Measurements from ENCODE around the gene NPAS3. TPM values are rescaled to one million over a fixed set of nuclear protein-coding genes. Genes with fewer than 3 reads are reported as not detected.

NPAS3 gene
- total and polyA plus RNA-seq, 2 donors (not counting 3 experiments of a cell fraction or from before 2014, with no cell fraction given): 0.10 to 0.13 TPM

DNA sequence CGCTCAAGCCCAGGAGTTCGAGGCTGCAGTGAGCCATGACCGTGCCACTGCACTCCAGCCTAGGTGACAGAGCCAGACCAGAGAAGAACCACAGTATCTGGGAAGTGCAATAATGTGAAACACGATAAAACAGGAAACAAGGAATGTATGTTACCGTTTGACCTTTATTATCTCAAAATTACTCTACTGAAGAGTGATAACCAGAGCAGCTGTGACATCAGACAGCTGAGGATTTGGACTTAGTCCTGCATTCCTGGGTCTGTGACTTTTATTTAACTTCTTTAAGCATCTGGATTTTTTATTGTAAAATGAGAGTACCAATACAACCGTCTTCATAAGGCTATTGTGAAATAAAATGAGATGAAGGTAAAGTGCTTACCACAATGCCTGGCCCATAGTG, 806.5 kb downstream of the NPAS3 start:
- CTCF ChIA-PET: no interaction called here
- no peak overlapping the region for H3K4me2 ChIP-seq (ENCODE audit: insufficient read depth, low read length)
- no peaks in the 10 kb centered on the region for H3K79me2 ChIP-seq (ENCODE audit: control insufficient read depth, insufficient read depth, low read length)
- DNase-seq (ENCODE audit: low read depth, low spot score): no peak
- no peaks in the 10 kb centered on the region for H3K27me3 ChIP-seq (ENCODE audit: control insufficient read depth in 2 of 2, insufficient read depth in 2 of 2, low read length in 2 of 2)
- intact Hi-C loops (cut with micrococcal nuclease) (no loop called here), dilution Hi-C loops (cut with MboI; ENCODE audit: extremely low pct_ligation_motif_present, low sequenced_read_pairs) (no loop called here)
- no peaks in the 10 kb centered on the region for H3K9me1 ChIP-seq (replicated peaks; ENCODE audit: control insufficient read depth, extremely low read depth, insufficient read depth, low read length)
- H2AFZ ChIP-seq (ENCODE audit: low read depth, low read length): no peak overlapping the region
- no peaks in the 10 kb centered on the region for H4K20me1 ChIP-seq (replicated peaks; ENCODE audit: control insufficient read depth, extremely low read depth, insufficient read depth, low read length)
- no peak for FAIRE-seq
- BruUV-seq (replicated peaks): no TSS peak
- H3K27ac ChIP-seq (ENCODE audit: insufficient read depth, low read depth, low read length): no peak overlapping the region
- no peaks in the 10 kb centered on the region for H3K9me3 ChIP-seq (replicated peaks; ENCODE audit: control insufficient read depth, insufficient read depth, low read length)
- TF ChIP-seq, protein P1, sequence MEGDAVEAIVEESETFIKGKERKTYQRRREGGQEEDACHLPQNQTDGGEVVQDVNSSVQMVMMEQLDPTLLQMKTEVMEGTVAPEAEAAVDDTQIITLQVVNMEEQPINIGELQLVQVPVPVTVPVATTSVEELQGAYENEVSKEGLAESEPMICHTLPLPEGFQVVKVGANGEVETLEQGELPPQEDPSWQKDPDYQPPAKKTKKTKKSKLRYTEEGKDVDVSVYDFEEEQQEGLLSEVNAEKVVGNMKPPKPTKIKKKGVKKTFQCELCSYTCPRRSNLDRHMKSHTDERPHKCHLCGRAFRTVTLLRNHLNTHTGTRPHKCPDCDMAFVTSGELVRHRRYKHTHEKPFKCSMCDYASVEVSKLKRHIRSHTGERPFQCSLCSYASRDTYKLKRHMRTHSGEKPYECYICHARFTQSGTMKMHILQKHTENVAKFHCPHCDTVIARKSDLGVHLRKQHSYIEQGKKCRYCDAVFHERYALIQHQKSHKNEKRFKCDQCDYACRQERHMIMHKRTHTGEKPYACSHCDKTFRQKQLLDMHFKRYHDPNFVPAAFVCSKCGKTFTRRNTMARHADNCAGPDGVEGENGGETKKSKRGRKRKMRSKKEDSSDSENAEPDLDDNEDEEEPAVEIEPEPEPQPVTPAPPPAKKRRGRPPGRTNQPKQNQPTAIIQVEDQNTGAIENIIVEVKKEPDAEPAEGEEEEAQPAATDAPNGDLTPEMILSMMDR (IDR thresholded peaks at IDR 0.05; ENCODE audit: extremely low read depth in 1 of 2, insufficient read depth in 1 of 2, low read depth in 1 of 2, low read length in 2 of 2): no peak
- H3K36me3 ChIP-seq (ENCODE audit: control insufficient read depth in 2 of 2, extremely low read depth in 1 of 2, insufficient read depth in 2 of 2, low read length in 2 of 2): no peaks in the 10 kb centered on the region
- POLR2A ChIA-PET: no interaction called here
- H3K4me1 ChIP-seq (ENCODE audit: control insufficient read depth, extremely low read depth, insufficient read depth, low read length): no peaks in the 10 kb centered on the region
- H3K9ac ChIP-seq (replicated peaks; ENCODE audit: extremely low read depth, insufficient read depth, low read length): no peak overlapping the region
- H3K4me3 ChIP-seq (replicated peaks in 1 of 3; ENCODE audit: insufficient read depth in 1 of 3, low read depth in 1 of 3, low read length in 3 of 3): no peak overlapping the region

DNA sequence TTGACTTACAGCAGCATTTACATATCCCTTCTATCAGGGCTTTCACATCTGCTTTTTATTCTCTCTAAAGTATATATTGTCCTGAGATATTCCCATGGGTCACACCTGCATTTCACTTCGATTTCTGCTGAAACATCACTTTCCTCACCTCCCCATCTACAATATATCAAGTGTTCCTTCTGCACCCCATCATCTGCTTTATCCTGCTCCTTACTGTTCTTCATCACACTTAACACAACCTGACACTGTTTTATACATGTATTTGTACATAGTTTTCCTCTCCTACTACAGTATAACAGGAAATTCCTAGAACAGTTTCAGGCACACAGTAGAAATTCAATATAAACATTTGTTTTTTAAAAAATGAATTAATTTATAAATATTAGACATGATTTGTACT, 809.1 kb downstream of the NPAS3 start:
- no peak overlapping the region for H3K27ac ChIP-seq (ENCODE audit: insufficient read depth, low read depth, low read length)
- ChIA-PET CTCF (no interaction called here), POLR2A (no interaction called here)
- H3K27me3 ChIP-seq (ENCODE audit: control insufficient read depth in 2 of 2, insufficient read depth in 2 of 2, low read length in 2 of 2): no peaks in the 10 kb centered on the region
- H3K4me1 ChIP-seq (ENCODE audit: control insufficient read depth, extremely low read depth, insufficient read depth, low read length): no peaks in the 10 kb centered on the region
- no peaks in the 10 kb centered on the region for H3K36me3 ChIP-seq (ENCODE audit: control insufficient read depth in 2 of 2, extremely low read depth in 1 of 2, insufficient read depth in 2 of 2, low read length in 2 of 2)
- DNase-seq (ENCODE audit: low read depth, low spot score) (no peak), FAIRE-seq (no peak)
- no peak overlapping the region for H3K4me3 ChIP-seq (replicated peaks in 1 of 3; ENCODE audit: insufficient read depth in 1 of 3, low read depth in 1 of 3, low read length in 3 of 3)
- TF ChIP-seq, protein P2, sequence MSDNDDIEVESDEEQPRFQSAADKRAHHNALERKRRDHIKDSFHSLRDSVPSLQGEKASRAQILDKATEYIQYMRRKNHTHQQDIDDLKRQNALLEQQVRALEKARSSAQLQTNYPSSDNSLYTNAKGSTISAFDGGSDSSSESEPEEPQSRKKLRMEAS (IDR thresholded peaks at IDR 0.05; ENCODE audit: insufficient read depth, insufficient read length): no peak
- no peak for TF ChIP-seq EZH2 (IDR thresholded peaks at IDR 0.05; ENCODE audit: borderline replicate concordance, low read depth, low read length, severe bottlenecking)
- no peak for TF ChIP-seq MYC (IDR thresholded peaks at IDR 0.05; ENCODE audit: low read depth, low read length)
- no peak for TF ChIP-seq POLR2A (IDR thresholded peaks at IDR 0.05; ENCODE audit: low read depth, low read length)
- no peak for TF ChIP-seq JUN (IDR thresholded peaks at IDR 0.05; ENCODE audit: borderline replicate concordance, insufficient read depth, insufficient read length, low read depth)
- no peak for TF ChIP-seq GATA2 (IDR thresholded peaks at IDR 0.05; ENCODE audit: insufficient read depth, insufficient read length, low read depth, low read length)
- TF ChIP-seq, protein P1 (IDR thresholded peaks at IDR 0.05; ENCODE audit: extremely low read depth in 1 of 2, insufficient read depth in 1 of 2, low read depth in 1 of 2, low read length in 2 of 2): no peak
- no peak for TF ChIP-seq FOS (IDR thresholded peaks at IDR 0.05; ENCODE audit: borderline replicate concordance, insufficient read depth, low read length)
- no peak for TF ChIP-seq POLR2AphosphoS5 (IDR thresholded peaks at IDR 0.05; ENCODE audit: insufficient read depth, low read depth, low read length)
- no peak overlapping the region for H2AFZ ChIP-seq (ENCODE audit: low read depth, low read length)
- no peaks in the 10 kb centered on the region for H4K20me1 ChIP-seq (replicated peaks; ENCODE audit: control insufficient read depth, extremely low read depth, insufficient read depth, low read length)
- no peaks in the 10 kb centered on the region for H3K9me3 ChIP-seq (replicated peaks; ENCODE audit: control insufficient read depth, insufficient read depth, low read length)
- no TSS peak for BruUV-seq (replicated peaks)
- dilution Hi-C loops (cut with MboI; ENCODE audit: extremely low pct_ligation_motif_present, low sequenced_read_pairs): no loop called here
- H3K9ac ChIP-seq (replicated peaks; ENCODE audit: extremely low read depth, insufficient read depth, low read length): no peak overlapping the region
- no peaks in the 10 kb centered on the region for H3K79me2 ChIP-seq (ENCODE audit: control insufficient read depth, insufficient read depth, low read length)
- no peak overlapping the region for H3K4me2 ChIP-seq (ENCODE audit: insufficient read depth, low read length)
- intact Hi-C loops (cut with micrococcal nuclease): no loop called here
- H3K9me1 ChIP-seq (replicated peaks; ENCODE audit: control insufficient read depth, extremely low read depth, insufficient read depth, low read length): no peaks in the 10 kb centered on the region

All from endothelial cell of umbilical vein (primary cell).